HL-60 (cell line): ENCODE results near the gene ADAMTS8.

Experiments
- CTCF ChIP-seq: IDR thresholded peaks from one replicate; pipeline ENCODE4 v1.5.1; 2011; ENCODE audit warnings: low read length, control low read depth, inconsistent platforms; ENCODE audit not compliant: insufficient read depth
- POLR2AphosphoS5 ChIP-seq: IDR thresholded peaks from 2 replicates; pipeline ENCODE4 v1.6.1; 2012; ENCODE audit warnings: low read depth
- REST ChIP-seq: IDR thresholded peaks from 2 replicates; pipeline ENCODE4 v1.6.1; 2012; ENCODE audit warnings: low read depth; ENCODE audit not compliant: insufficient replicate concordance

- TF ChIP-seq CTCF (no peak), REST (no peak), POLR2AphosphoS5 (no peak)
Measured at GRCh38 chr11:130400781-130401483, 27.5 kb downstream of the ADAMTS8 start.
